Transverse colon (tissue), 4 donors: ENCODE results near the gene MOAP1. TPM values are rescaled to one million over a fixed set of nuclear protein-coding genes. Genes with fewer than 3 reads are reported as not detected.
"Not testable (repeated sequence)": the region's sequence is repeated elsewhere in the genome, so short reads cannot be mapped to it uniquely, and the experiment has no call there.

Source experiments
- DNase-seq: peaks from one replicate; pipeline ENCODE4 v3.0.0-alpha.2; 2019
- H3K27ac ChIP-seq, 4 donors: fragments of 200-600 bp; sonication (generic); 2 replicates each; pipeline ENCODE4 v1.5.1; 2016 to 2018; ENCODE audit warnings: inconsistent platforms in 4 of 4
- H3K27me3 ChIP-seq: fragments of 200-600 bp; sonication (generic); 2 replicates; pipeline ENCODE4 v1.5.1; 2017; ENCODE audit warnings: inconsistent platforms
- H3K36me3 ChIP-seq, 4 donors: fragments of 200-600 bp; sonication (generic); 2 replicates each; pipeline ENCODE4 v1.5.1; 2017 to 2019; ENCODE audit warnings: inconsistent platforms in 4 of 4
- H3K4me1 ChIP-seq, 4 donors: fragments of 200-600 bp; sonication (generic); 2 replicates each; pipeline ENCODE4 v1.5.1; 2017 to 2020; ENCODE audit warnings: inconsistent platforms in 4 of 4
- H3K4me3 ChIP-seq, 4 donors: fragments of 200-600 bp; sonication (generic); 1 replicate in 1 of 4; 2 replicates in 3 of 4; pipeline versions ENCODE4 v1.5.1 to v1.6.1; 2017 to 2019; ENCODE audit warnings: inconsistent platforms in 4 of 4
- H3K9me3 ChIP-seq, 2 donors: fragments of 200-600 bp; sonication (generic); 2 replicates each; pipeline ENCODE4 v1.5.1; 2017 to 2019; ENCODE audit warnings: inconsistent platforms in 2 of 2
- CTCF ChIP-seq, 5 experiments: fragments of 200-600 bp in 3 of 5; fragments of 450-650 bp in 2 of 5; sonication (generic) in 3 of 5; IDR thresholded peaks; 1 replicate in 2 of 5; 2 replicates in 3 of 5; pipeline ENCODE4 v1.5.1; 2016 to 2017; ENCODE audit warnings: antibody characterized with exemption in 5 of 5, inconsistent platforms in 3 of 5, mild to moderate bottlenecking in 2 of 5, moderate library complexity in 1 of 5
- EP300 ChIP-seq: sonication (generic); formaldehyde crosslinking; IDR thresholded peaks from one replicate; pipeline ENCODE4 v1.6.1; 2017; ENCODE audit warnings: antibody characterized with exemption, low read depth
- POLR2A ChIP-seq: fragments of 450-650 bp; IDR thresholded peaks from one replicate; pipeline ENCODE4 v1.6.1; 2016; ENCODE audit warnings: antibody characterized with exemption, mild to moderate bottlenecking, moderate library complexity
- POLR2AphosphoS5 ChIP-seq, 3 donors: sonication (generic); formaldehyde crosslinking; IDR thresholded peaks; one replicate each; pipeline ENCODE4 v1.6.1; 2016; ENCODE audit warnings: antibody characterized with exemption in 3 of 3
- WGBS, 2 donors: methylation state at CpG; one replicate each; pipeline ENCODE4 v1.1.5; 2018; ENCODE audit warnings: low coverage in 1 of 2; 5-methylcytosine and 5-hydroxymethylcytosine counted together
- in situ Hi-C, 4 donors: fragments of 200-750 bp; cut with MboI; loops; one replicate each; pipeline versions ENCODE4 v1.15.0 to v1.15.1; 2017; ENCODE audit warnings: low sequenced_read_pairs in 3 of 4, low pct_ligation_motif_present in 1 of 4, low pct_unique_long_range_greater_than_20kb in 1 of 4
- intact Hi-C: fragments of 100-400 bp; cut with DNase I; formaldehyde crosslinking; loops from one replicate; pipeline ENCODE4 v1.15.1; 2023; ENCODE audit warnings: low total_unique reads
- total RNA-seq, 4 donors: library from RNA; depleted of rRNA; stranded (reverse); fragments of >200 nt; gene quantifications; one replicate each; pipeline ENCODE4 v1.1.0, GENCODE V29; 2016

MOAP1 gene
- total RNA-seq, 4 donors from 2014 or later, result 2.2 to 28.1 (median 12.3) TPM

- no peak for TF ChIP-seq CTCF (IDR thresholded peaks at IDR 0.05)
- TF ChIP-seq EP300, result no peak
- no peak for TF ChIP-seq POLR2A
- TF ChIP-seq POLR2AphosphoS5 (IDR thresholded peaks at IDR 0.05), result no peak
- H3K27ac ChIP-seq, result peak overlapping the region; percentile 94 to 97 (median 94)
Measured at GRCh38 chr14:93183596-93184317, 940 bp downstream of the MOAP1 start.

GRCh38 chr14:93175492-93175891 is 9.2 kb downstream of the MOAP1 start:
- DNase-seq, result no peak
- 88 to 93% methylated on average over 6 of the region's 6 CpGs for WGBS, 2 donors

More at GRCh38 chr14:93183596-93184317, 940 bp downstream of the MOAP1 start:
- peaks cover 16 to 29% (median 17%) of the 10 kb centered on the region in 4 donors for H3K4me1 ChIP-seq
- H3K4me3 ChIP-seq, result peak overlapping the region; percentile 75 to 97 (median 83)
- no peaks in the 10 kb centered on the region for H3K36me3 ChIP-seq
- DNase-seq, result peak; percentile 25
- no peaks in the 10 kb centered on the region for H3K9me3 ChIP-seq
- no peaks in the 10 kb centered on the region for H3K27me3 ChIP-seq
- in situ Hi-C loops (no loop called here), intact Hi-C loops (no loop called here)
- 35 to 37% methylated on average over 6 to 17 of the region's 17 CpGs for WGBS, 2 donors

GRCh38 chr14:93174731-93175130 is 10.0 kb downstream of the MOAP1 start:
- 60 to 77% methylated on average over 1 to 5 of the region's 5 CpGs for WGBS, 2 donors
- H3K4me1 ChIP-seq, H3K36me3 ChIP-seq, H3K27me3 ChIP-seq, intact Hi-C loops, in situ Hi-C loops, H3K9me3 ChIP-seq, H3K4me3 ChIP-seq, H3K27ac ChIP-seq, DNase-seq: not testable (repeated sequence)

More at GRCh38 chr14:93175492-93175891, 9.2 kb downstream of the MOAP1 start:
- Histone ChIP-seq H3K4me3 (no peak overlapping the region), H3K27me3 (peaks cover 4% of the 10 kb centered on the region), H3K36me3 (no peaks in the 10 kb centered on the region), H3K27ac (no peak overlapping the region), H3K9me3 (no peaks in the 10 kb centered on the region), H3K4me1 (no peaks in the 10 kb centered on the region)
- intact Hi-C loops (no loop called here), in situ Hi-C loops (no loop called here)
- TF ChIP-seq CTCF (IDR thresholded peaks at IDR 0.05) (no peak), POLR2A (no peak), EP300 (no peak)

- 37 to 44% methylated on average over 4 to 10 of the region's 10 CpGs for WGBS, 2 donors
- no peak for DNase-seq
- no peaks in the 10 kb centered on the region for H3K9me3 ChIP-seq
- no peak overlapping the region for H3K4me3 ChIP-seq
- in situ Hi-C loops (no loop called here), intact Hi-C loops (no loop called here)
- no peaks in the 10 kb centered on the region for H3K4me1 ChIP-seq
- no peaks in the 10 kb centered on the region for H3K36me3 ChIP-seq
- H3K27me3 ChIP-seq, result peaks cover 4% of the 10 kb centered on the region
- no peak overlapping the region for H3K27ac ChIP-seq
- TF ChIP-seq POLR2A (no peak), POLR2AphosphoS5 (IDR thresholded peaks at IDR 0.05) (no peak), EP300 (no peak), CTCF (IDR thresholded peaks at IDR 0.05) (no peak)
Measured at GRCh38 chr14:93173943-93174395, 10.7 kb downstream of the MOAP1 start.

- DNase-seq, result no peak
- H3K4me1 ChIP-seq, result no peaks in the 10 kb centered on the region
- H3K4me3 ChIP-seq, result no peak overlapping the region
- no peaks in the 10 kb centered on the region for H3K9me3 ChIP-seq
- peaks cover 4% of the 10 kb centered on the region for H3K27me3 ChIP-seq
- H3K27ac ChIP-seq, result no peak overlapping the region
- intact Hi-C loops (no loop called here), in situ Hi-C loops (no loop called here)
- no peaks in the 10 kb centered on the region for H3K36me3 ChIP-seq
- 68 to 83% methylated on average over 4 of the region's 4 CpGs for WGBS, 2 donors
- TF ChIP-seq POLR2AphosphoS5 (IDR thresholded peaks at IDR 0.05) (no peak), EP300 (no peak)
Measured at GRCh38 chr14:93171376-93171775, 13.3 kb downstream of the MOAP1 start.

- DNase-seq, H3K4me3 ChIP-seq, in situ Hi-C loops, H3K27me3 ChIP-seq, intact Hi-C loops, H3K9me3 ChIP-seq, H3K4me1 ChIP-seq, H3K36me3 ChIP-seq, H3K27ac ChIP-seq: not testable (repeated sequence)
- 94% methylated on average over 20 of the region's 20 CpGs; no CpG with 5 or more reads in 1 of the 2 donors for WGBS, 2 donors
Measured at GRCh38 chr14:93170141-93170540, 14.6 kb downstream of the MOAP1 start.

- in situ Hi-C loops, intact Hi-C loops, H3K27ac ChIP-seq, H3K4me3 ChIP-seq, H3K9me3 ChIP-seq, H3K4me1 ChIP-seq, H3K36me3 ChIP-seq, H3K27me3 ChIP-seq, DNase-seq: not testable (repeated sequence)
- WGBS, 2 donors, result 89 to 94% methylated on average over 2 to 6 of the region's 6 CpGs
Measured at GRCh38 chr14:93169619-93170018, 15.1 kb downstream of the MOAP1 start.
